CD4-positive, alpha-beta T cell (primary cell): ENCODE data around the gene ITPRID2. TPM values are rescaled to one million over a fixed set of nuclear protein-coding genes. Genes with fewer than 3 reads are reported as not detected.

Experiments
- ATAC-seq: fragments of 200-7000 bp; cut with Tn5 transposase; one replicate; pipeline ENCODE4 v1.10.0; 2022; ENCODE audit warnings: mild to moderate bottlenecking; ENCODE audit not compliant: poor library complexity
- CTCF ChIA-PET: fragments of 350-600 bp; sonication (Branson Sonifier 250); formaldehyde crosslinking; loops from one replicate; lab custom pipeline; 2021; ENCODE audit warnings: antibody characterized with exemption, inconsistent platforms; lab: Charles Lee
- POLR2A ChIA-PET: fragments of 350-600 bp; sonication (Branson Sonifier 250); formaldehyde crosslinking; loops from one replicate; lab custom pipeline; 2021; ENCODE audit warnings: antibody characterized with exemption, inconsistent platforms; lab: Charles Lee
- DNase-seq, 14 experiments: peaks; one replicate each; pipeline ENCODE4 v3.0.0-alpha.2; 2013 to 2020; ENCODE audit warnings: mixed read lengths in 2 of 14
- H3K27ac ChIP-seq, 2 donors: one replicate each; pipeline versions ENCODE4 v1.5.1 to v1.7.0; 2013; ENCODE audit warnings: low read length in 2 of 2, low read depth in 1 of 2, mild to moderate bottlenecking in 1 of 2
- H3K27me3 ChIP-seq, 2 experiments: 1 replicate in 1 of 2; 2 replicates in 1 of 2; pipeline versions ENCODE4 v1.6.1 to v1.7.0; 2013; ENCODE audit warnings: low read length in 2 of 2, control low read depth in 1 of 2, mild to moderate bottlenecking in 1 of 2, moderate library complexity in 1 of 2; ENCODE audit not compliant: insufficient read depth in 2 of 2, control insufficient read depth in 1 of 2
- H3K36me3 ChIP-seq: one replicate; pipeline ENCODE4 v1.6.1; 2013; ENCODE audit warnings: low read length, control low read depth; ENCODE audit not compliant: insufficient read depth
- H3K4me1 ChIP-seq: one replicate; pipeline ENCODE4 v1.6.1; 2013; ENCODE audit warnings: low read length, control low read depth; ENCODE audit not compliant: insufficient read depth
- H3K4me3 ChIP-seq: one replicate; pipeline ENCODE4 v1.5.1; 2013; ENCODE audit warnings: mild to moderate bottlenecking, low read length, moderate library complexity
- H3K9me3 ChIP-seq, 2 experiments: 1 replicate in 1 of 2; 2 replicates in 1 of 2; pipeline versions ENCODE4 v1.6.1 to v1.7.0; 2013; ENCODE audit warnings: low read length in 2 of 2, mild to moderate bottlenecking in 2 of 2, control low read depth in 1 of 2, moderate library complexity in 1 of 2; ENCODE audit not compliant: control insufficient read depth in 1 of 2, insufficient read depth in 1 of 2
- H3K27ac Mint-ChIP-seq: one replicate; pipeline ENCODE4 v1.8.0; 2020; ENCODE audit warnings: mixed read lengths
- H3K27me3 Mint-ChIP-seq: one replicate; pipeline ENCODE4 v1.8.0; 2021; ENCODE audit warnings: mixed read lengths
- H3K36me3 Mint-ChIP-seq: one replicate; pipeline ENCODE4 v1.8.0; 2021; ENCODE audit warnings: low read depth, mixed read lengths
- H3K4me1 Mint-ChIP-seq: one replicate; pipeline ENCODE4 v1.8.0; 2021; ENCODE audit warnings: low read depth, mixed read lengths
- H3K4me3 Mint-ChIP-seq: one replicate; pipeline ENCODE4 v1.8.0; 2020; ENCODE audit warnings: mild to moderate bottlenecking, mixed read lengths
- H3K9me3 Mint-ChIP-seq: one replicate; pipeline ENCODE4 v1.8.0; 2020; ENCODE audit warnings: mixed read lengths
- intact Hi-C, 2 experiments: fragments of 100-400 bp; cut with DNase I in 1 of 2; cut with micrococcal nuclease in 1 of 2; formaldehyde crosslinking; loops; one replicate each; pipeline versions ENCODE4 v1.15.1 to v1.9.0; 2023 to 2025; cut with DNase I, micrococcal nuclease
- total RNA-seq, 174 experiments: library from RNA in 2 of 174; stranded (reverse) in 2 of 174; gene quantifications; one replicate each; pipeline ENCODE4 v1.2.3 and lab custom pipeline; 2021 to 2026
- TF ChIP-seq, protein P1 (sequence below): fragments of 200-600 bp; IDR thresholded peaks from one replicate; pipeline ENCODE4 v1.8.0; 2022; ENCODE audit warnings: antibody characterized with exemption, mild to moderate bottlenecking

Gene ITPRID2
- total RNA-seq, 2 experiments from 2014 or later: 75.8 to 79.7 TPM

DNA sequence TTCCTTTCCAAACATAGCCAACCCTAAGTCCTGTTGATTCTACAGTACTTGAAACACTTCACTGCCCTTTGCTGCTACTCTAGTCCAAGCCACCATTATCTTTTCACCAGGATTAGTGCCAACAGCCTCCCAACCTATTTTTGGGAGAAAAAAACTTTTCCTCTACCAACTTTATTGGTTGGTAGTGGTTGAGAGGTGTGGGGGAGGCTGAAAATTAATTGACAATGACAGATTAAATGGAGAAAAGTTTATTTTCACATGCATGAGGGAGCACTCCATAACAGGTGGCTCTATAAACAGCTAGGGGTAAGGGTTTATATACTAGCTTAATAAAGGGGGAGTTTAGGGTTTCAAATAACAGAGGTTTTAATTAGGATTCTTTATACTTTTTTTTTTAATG, 37.8 kb upstream of the ITPRID2 start:
- H3K4me1 ChIP-seq: no peaks in the 10 kb centered on the region
- no peaks in the 10 kb centered on the region for H3K27me3 ChIP-seq
- Mint-ChIP-seq H3K4me3 (no peak overlapping the region), H3K36me3 (no peaks in the 10 kb centered on the region), H3K9me3 (no peaks in the 10 kb centered on the region), H3K27me3 (peaks cover 9% of the 10 kb centered on the region), H3K4me1 (no peaks in the 10 kb centered on the region), H3K27ac (no peak overlapping the region)
- no peak overlapping the region for H3K27ac ChIP-seq
- DNase-seq (no peak), ATAC-seq (no peak)
- no peaks in the 10 kb centered on the region for H3K9me3 ChIP-seq
- H3K4me3 ChIP-seq: no peak overlapping the region
- intact Hi-C loops: no loop called here
- CTCF ChIA-PET: no interaction called here
- TF ChIP-seq, protein P1, sequence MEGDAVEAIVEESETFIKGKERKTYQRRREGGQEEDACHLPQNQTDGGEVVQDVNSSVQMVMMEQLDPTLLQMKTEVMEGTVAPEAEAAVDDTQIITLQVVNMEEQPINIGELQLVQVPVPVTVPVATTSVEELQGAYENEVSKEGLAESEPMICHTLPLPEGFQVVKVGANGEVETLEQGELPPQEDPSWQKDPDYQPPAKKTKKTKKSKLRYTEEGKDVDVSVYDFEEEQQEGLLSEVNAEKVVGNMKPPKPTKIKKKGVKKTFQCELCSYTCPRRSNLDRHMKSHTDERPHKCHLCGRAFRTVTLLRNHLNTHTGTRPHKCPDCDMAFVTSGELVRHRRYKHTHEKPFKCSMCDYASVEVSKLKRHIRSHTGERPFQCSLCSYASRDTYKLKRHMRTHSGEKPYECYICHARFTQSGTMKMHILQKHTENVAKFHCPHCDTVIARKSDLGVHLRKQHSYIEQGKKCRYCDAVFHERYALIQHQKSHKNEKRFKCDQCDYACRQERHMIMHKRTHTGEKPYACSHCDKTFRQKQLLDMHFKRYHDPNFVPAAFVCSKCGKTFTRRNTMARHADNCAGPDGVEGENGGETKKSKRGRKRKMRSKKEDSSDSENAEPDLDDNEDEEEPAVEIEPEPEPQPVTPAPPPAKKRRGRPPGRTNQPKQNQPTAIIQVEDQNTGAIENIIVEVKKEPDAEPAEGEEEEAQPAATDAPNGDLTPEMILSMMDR: no peak
- POLR2A ChIA-PET: no interaction called here
- no peaks in the 10 kb centered on the region for H3K36me3 ChIP-seq

DNA sequence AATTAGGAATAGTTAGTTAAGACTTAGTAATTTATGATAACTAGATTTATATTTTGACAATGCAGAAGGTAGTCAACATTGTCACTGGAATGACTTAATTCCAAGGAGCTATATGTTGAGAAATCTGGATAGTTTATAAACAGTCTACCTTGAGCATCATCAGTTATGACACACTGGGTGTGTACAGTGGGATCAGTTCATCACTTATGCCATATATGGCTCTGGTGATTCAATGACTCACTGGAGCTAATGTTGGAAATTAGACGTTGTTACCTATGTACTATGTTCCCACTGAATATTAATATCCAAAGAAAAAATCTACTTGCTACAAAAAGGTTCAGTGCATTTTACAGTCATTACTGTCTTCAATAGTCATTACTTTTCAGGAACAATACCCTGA, 34.0 kb upstream of the ITPRID2 start:
- Mint-ChIP-seq H3K9me3 (no peaks in the 10 kb centered on the region), H3K36me3 (no peaks in the 10 kb centered on the region), H3K4me3 (no peak overlapping the region), H3K27me3 (peaks cover 4% of the 10 kb centered on the region), H3K27ac (no peak overlapping the region), H3K4me1 (no peaks in the 10 kb centered on the region)
- TF ChIP-seq, protein P1: no peak
- POLR2A ChIA-PET: no interaction called here
- ATAC-seq (no peak), DNase-seq (no peak)
- no peak overlapping the region for H3K27ac ChIP-seq
- CTCF ChIA-PET: interaction anchor here (1.1 kb wide), 1 partner anchor 12 kb away, joined by 3 read pairs; no protein-coding TSS in a partner anchor
- intact Hi-C loops: no loop called here
- no peaks in the 10 kb centered on the region for H3K9me3 ChIP-seq
- no peaks in the 10 kb centered on the region for H3K36me3 ChIP-seq
- H3K27me3 ChIP-seq: no peaks in the 10 kb centered on the region
- no peak overlapping the region for H3K4me3 ChIP-seq
- no peaks in the 10 kb centered on the region for H3K4me1 ChIP-seq

DNA sequence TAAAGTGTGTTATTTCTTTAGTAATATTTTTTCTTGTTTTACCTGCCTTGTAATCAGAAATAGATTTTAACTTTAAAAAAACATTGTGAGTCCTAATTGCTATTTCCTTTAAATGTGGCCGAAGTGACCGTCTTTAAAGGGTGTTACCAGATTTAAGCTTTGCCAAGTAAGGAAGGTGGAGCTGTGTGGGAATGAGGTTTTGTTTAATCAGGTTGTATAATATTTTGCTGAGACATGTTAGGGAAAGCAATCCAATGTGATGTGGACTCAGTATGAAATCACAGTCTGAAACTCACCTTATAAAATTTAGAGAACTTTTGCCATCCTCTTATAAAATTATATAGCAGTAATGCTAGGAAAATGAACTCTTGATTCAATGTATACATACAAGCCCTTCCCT, 32.9 kb upstream of the ITPRID2 start:
- no peak overlapping the region for H3K4me3 Mint-ChIP-seq
- Histone ChIP-seq H3K9me3 (no peaks in the 10 kb centered on the region), H3K27me3 (no peaks in the 10 kb centered on the region), H3K4me3 (no peak overlapping the region), H3K4me1 (no peaks in the 10 kb centered on the region), H3K36me3 (no peaks in the 10 kb centered on the region), H3K27ac (no peak overlapping the region)
- no peak overlapping the region for H3K27ac Mint-ChIP-seq
- no peaks in the 10 kb centered on the region for H3K9me3 Mint-ChIP-seq
- ChIA-PET CTCF (no interaction called here), POLR2A (no interaction called here)
- DNase-seq: no peak
- H3K36me3 Mint-ChIP-seq: no peaks in the 10 kb centered on the region
- TF ChIP-seq, protein P1: no peak
- H3K27me3 Mint-ChIP-seq: peaks cover 4% of the 10 kb centered on the region
- intact Hi-C loops: no loop called here
- H3K4me1 Mint-ChIP-seq: no peaks in the 10 kb centered on the region
- no peak for ATAC-seq
